Panc1 (cell line): Measurements from ENCODE around the gene OSBPL10.

Source experiments
- CTCF ChIP-seq: fragments of 450-650 bp; IDR thresholded peaks from 2 replicates; pipeline ENCODE4 v1.5.1; 2017; ENCODE audit warnings: mild to moderate bottlenecking
- POLR2AphosphoS5 ChIP-seq: IDR thresholded peaks from 2 replicates; pipeline ENCODE4 v1.6.1; 2012; ENCODE audit warnings: mild to moderate bottlenecking, low read depth, low read length, moderate library complexity
- SIN3A ChIP-seq: IDR thresholded peaks from 2 replicates; pipeline ENCODE4 v1.6.1; 2012; ENCODE audit warnings: low read depth, mild to moderate bottlenecking, low read length, moderate library complexity, borderline replicate concordance; ENCODE audit not compliant: insufficient read depth
- TCF7L2 ChIP-seq: IDR thresholded peaks from 2 replicates; pipeline ENCODE4 v1.6.1; 2011; ENCODE audit warnings: mild to moderate bottlenecking, low read depth, low read length, inconsistent platforms
- TF ChIP-seq, protein P1 (sequence below), 2 experiments: IDR thresholded peaks; 2 replicates each; pipeline ENCODE4 v1.6.1; 2011 to 2012; ENCODE audit warnings: low read depth in 2 of 2, control low read depth in 1 of 2, low read length in 1 of 2, mild to moderate bottlenecking in 1 of 2, moderate library complexity in 1 of 2; ENCODE audit not compliant: insufficient read depth in 1 of 2

- no peak for TF ChIP-seq CTCF
- TF ChIP-seq POLR2AphosphoS5, result no peak
- TF ChIP-seq, protein P1, sequence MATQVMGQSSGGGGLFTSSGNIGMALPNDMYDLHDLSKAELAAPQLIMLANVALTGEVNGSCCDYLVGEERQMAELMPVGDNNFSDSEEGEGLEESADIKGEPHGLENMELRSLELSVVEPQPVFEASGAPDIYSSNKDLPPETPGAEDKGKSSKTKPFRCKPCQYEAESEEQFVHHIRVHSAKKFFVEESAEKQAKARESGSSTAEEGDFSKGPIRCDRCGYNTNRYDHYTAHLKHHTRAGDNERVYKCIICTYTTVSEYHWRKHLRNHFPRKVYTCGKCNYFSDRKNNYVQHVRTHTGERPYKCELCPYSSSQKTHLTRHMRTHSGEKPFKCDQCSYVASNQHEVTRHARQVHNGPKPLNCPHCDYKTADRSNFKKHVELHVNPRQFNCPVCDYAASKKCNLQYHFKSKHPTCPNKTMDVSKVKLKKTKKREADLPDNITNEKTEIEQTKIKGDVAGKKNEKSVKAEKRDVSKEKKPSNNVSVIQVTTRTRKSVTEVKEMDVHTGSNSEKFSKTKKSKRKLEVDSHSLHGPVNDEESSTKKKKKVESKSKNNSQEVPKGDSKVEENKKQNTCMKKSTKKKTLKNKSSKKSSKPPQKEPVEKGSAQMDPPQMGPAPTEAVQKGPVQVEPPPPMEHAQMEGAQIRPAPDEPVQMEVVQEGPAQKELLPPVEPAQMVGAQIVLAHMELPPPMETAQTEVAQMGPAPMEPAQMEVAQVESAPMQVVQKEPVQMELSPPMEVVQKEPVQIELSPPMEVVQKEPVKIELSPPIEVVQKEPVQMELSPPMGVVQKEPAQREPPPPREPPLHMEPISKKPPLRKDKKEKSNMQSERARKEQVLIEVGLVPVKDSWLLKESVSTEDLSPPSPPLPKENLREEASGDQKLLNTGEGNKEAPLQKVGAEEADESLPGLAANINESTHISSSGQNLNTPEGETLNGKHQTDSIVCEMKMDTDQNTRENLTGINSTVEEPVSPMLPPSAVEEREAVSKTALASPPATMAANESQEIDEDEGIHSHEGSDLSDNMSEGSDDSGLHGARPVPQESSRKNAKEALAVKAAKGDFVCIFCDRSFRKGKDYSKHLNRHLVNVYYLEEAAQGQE (IDR thresholded peaks at IDR 0.05; ENCODE audit: insufficient read depth in 1 of 2, low read depth in 2 of 2, low read length in 1 of 2), result no peak
- no peak for TF ChIP-seq SIN3A
- no peak for TF ChIP-seq TCF7L2
Observed at GRCh38 chr3:31967592-31967991, 13.5 kb downstream of the OSBPL10 start.
